ENCODE measurements around the gene DYNC2H1.

Gene DYNC2H1

DNA sequence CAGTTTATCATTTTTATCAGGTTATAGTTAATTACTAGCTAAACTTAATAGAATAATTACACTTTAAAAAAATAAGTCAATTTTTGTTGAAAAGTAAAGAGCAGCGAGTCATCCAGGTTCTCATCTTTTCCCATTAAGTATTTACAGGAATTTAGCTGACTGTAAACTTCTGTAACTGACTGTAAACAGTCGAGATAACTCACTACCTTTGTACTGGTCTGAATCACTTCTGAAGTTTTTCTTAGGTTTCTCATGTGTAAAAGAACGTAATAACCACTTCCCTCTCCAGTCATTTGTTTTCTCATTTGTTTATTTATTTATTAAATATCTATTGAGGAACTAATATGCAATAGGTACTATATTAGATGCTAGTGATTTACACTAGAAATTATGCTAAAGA lies 270.8 kb downstream of the DYNC2H1 start:
- no peak for DNase-seq

DNA sequence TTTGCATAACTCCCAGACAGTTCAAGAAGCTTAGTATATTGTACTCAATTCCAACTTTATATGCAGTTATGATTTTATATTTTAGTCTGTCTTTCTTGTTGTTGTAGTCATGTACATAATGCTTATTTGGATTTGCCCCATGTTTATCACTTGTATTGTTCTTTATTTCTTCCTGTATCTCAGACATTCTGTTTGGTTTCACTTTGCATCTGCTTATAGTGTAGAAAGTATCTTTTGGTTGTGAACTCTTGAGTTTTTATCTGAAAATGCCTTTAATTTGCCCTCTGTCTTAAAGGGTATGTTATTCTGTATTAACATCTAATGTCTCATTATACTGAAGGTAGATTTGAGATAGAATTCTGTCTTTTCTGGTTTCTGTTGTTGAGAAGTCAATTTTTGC lies 275.4 kb downstream of the DYNC2H1 start:
- DNase-seq, result no peak

DNA sequence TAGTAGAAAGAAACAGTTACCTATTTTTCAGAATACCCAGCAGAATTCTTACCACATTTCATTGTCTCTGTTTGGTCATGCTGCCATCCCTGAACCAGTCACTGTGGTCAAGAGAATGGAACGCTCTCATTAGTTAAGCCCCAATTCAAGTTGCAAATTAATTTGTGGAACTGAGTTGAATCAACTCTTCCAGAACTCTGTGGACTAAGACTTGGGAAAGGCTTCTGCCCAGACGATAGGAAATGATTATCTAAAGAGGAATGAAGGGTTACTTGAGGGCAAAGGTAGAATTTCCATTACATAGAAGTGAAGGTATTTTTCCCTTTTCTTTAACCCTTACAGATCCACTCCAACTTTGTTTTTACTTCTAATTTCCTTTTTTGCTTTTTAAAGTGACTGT lies 286.4 kb downstream of the DYNC2H1 start:
- DNase-seq, result peak; percentile 77

DNA sequence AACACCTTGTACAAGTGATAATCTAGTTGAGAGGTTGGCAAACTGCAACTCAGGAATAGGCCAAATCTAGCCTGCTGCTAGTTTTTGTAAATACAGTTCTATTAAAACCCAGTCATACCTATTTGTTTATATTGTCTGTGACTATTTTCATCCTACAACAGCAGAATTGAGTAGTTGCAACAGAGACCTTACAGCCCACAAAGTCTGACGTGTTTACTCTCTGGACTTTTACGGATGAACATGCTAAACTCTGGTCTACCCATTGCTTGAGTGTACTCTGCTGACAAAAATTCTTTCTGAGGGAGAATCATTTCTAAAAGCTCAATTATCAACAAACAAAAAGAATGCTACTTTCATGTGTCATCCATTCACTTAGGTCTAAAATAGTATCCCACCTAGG lies 287.0 kb downstream of the DYNC2H1 start:
- no peak for DNase-seq

- DNase-seq, result no peak
Observed at GRCh38 chr11:103397369-103397768, 288.1 kb downstream of the DYNC2H1 start.

DNA sequence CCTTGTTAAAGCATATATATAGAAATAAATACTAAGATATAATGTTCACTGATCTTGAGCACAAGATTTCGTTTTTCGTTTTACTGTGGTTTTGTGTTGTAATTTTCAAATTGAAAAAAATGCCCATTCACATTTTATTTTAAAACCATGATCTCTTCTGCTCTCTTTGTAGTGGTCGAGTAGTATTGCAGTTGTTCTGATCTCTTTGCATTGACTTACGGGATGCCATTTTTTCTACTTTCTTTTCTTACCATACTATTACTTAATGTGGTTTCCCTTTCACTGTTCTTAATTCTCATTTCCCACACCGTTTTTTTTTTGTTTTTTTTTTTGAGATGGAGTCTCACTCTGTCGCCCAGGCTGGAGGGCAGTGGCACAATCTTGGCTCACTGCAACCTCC lies 289.6 kb downstream of the DYNC2H1 start:
- no peak for DNase-seq

- no peak for DNase-seq
Observed at GRCh38 chr11:103406357-103406756, 297.1 kb downstream of the DYNC2H1 start.

DNA sequence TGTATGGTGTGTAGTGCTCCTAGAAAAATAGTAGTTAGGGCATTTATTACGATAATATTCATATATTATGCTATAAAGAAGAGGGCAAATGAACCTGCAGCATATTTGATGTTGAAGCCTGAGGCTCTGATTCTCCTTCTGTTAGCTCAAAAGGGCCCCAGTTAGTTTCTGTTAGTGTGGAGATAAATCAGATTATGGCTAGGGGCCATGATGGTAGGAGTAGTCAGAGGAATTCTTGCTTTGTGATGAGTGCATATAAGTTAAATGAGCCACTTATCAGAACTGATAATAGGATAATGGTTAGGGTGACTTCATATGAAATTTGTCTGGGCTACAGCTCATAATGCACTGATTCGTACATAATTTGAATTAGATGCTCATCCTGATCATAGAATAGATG lies 298.4 kb downstream of the DYNC2H1 start:
- no peak for DNase-seq

DNA sequence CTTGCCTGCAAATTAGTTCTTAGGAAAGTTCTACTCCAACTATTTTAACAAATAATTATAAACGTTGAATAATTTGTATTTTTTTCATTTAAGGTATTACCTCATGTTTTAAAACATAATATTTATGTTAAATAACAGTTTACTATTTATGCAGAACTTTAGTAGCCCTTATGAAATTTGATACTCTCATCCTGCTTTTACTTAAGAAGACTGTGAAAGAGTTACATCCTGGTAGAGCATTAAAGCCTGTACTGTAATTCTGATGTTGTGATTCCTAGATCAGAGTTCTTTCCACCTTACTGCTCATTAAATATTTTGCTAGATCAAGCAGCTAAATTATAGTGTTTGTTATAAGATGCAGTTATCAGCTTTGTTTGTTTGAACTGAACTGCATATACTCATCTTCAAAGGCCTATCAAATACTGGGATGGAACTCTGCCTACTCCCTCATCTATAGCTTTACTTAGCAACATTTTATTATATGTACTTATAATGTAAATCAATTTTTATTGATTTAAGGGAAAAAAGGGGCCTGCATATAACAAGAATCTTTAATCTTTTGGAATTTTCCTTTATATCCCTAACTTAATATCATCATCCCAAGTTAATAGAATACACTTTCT lies 304.2 kb downstream of the DYNC2H1 start:
- DNase-seq, result no peak

- no peak for DNase-seq
Observed at GRCh38 chr11:103418014-103418413, 308.8 kb downstream of the DYNC2H1 start.

DNA sequence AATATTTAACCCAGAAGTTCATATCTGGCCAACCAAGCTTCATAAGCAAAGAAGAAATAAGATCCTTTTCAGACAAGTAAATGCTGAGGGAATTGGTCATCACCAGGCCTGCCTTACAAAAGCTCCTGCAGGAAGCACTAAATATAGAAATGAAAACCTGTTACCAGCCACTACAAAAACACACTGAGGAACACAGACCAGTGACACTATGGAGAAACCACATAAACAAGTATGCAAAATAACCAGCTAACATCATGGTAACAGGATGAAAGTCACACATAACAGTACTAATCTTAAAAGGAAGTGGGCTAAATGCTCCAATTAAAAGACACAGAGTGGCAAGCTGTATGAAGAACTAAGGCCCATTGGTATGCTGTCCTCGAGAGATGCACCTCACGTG lies 311.4 kb downstream of the DYNC2H1 start:
- DNase-seq, result peak; percentile 12

- peak; percentile 91 for DNase-seq
Observed at GRCh38 chr11:103433386-103434072, 324.3 kb downstream of the DYNC2H1 start.

GRCh38 chr11:103434073-103434411 lies 324.8 kb downstream of the DYNC2H1 start:
- peak; percentile 37 for DNase-seq

- DNase-seq, result no peak
Observed at GRCh38 chr11:103436131-103436770, 327.0 kb downstream of the DYNC2H1 start.

- no peak for DNase-seq
Observed at GRCh38 chr11:103441021-103441420, 331.8 kb downstream of the DYNC2H1 start.

DNA sequence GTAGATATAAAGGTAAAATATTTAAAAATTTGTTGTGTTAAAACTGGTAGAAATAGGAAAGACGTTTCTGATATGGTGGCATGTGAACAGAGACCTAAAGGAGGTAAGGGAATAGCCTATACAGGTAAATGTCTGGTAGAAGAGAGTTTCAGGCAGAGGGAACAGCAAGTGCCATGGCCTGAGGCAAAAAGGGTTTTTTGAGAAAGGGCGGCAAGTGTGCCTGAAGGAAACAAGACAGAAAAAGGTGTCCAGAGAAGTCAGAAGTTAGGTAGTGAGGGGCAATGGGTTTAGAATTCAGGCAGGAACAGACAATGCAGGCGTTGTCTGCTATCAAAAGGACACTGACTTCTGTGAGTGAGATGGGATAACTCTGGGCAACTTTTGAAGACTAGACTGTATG lies 339.7 kb downstream of the DYNC2H1 start:
- no peak for DNase-seq

DNA sequence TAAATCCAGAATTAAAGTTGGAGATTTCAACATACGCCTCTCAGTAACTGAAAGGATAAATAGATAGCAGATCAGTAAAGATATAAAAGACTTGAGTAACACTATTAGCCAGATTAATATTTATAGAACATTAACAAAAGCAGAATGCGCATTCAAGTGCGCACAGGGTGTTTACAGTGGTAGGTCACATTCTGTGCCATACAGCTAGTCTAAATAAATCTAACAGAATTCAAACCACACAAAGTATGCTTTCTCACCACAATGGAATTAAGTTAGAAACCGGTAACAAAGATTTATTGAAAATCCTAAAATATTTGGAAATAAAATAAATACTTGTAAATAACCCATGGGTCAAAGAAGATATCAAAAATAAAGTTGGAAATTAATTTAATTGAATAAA lies 341.0 kb downstream of the DYNC2H1 start:
- peak; percentile 17 for DNase-seq

- DNase-seq, result no peak
Observed at GRCh38 chr11:103453126-103453525, 343.9 kb downstream of the DYNC2H1 start.

GRCh38 chr11:103453915-103454709 lies 344.9 kb downstream of the DYNC2H1 start:
- no peak for DNase-seq

- no peak for DNase-seq
Observed at GRCh38 chr11:103464420-103464819, 355.2 kb downstream of the DYNC2H1 start.

GRCh38 chr11:103465555-103466140 lies 356.4 kb downstream of the DYNC2H1 start:
- DNase-seq, result no peak

- DNase-seq, result no peak
Observed at GRCh38 chr11:103471546-103471945, 362.3 kb downstream of the DYNC2H1 start.

DNA sequence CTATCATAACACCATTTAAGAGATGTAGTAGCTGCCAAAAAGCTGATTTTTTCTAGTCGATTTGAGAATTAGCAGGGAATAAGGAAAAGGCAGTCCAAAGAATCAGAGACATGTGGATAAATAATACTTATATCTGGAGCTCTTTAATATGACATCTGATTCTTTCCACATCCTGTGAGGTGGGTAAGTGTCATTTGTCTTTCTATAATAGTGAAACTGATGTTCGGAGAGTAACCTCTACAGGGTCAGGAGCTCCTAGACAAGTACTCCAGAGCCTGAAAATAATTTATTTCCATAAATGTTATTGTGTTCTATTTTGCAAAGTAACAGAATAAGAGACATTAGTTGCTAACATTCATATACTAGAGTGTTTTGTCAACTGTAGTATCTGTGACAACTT lies 367.6 kb downstream of the DYNC2H1 start:
- DNase-seq, result no peak
